GM12872 (cell line): Measurements from ENCODE around the gene HBQ1.

Experiments
- CTCF ChIP-seq: IDR thresholded peaks from 3 replicates; pipeline ENCODE4 v1.5.1; 2011; ENCODE audit warnings: low read depth, mild to moderate bottlenecking, low read length, moderate library complexity; ENCODE audit not compliant: insufficient read depth

HBQ1 gene

GRCh38 chr16:180101-180675 is at the start of gene HBQ1:
TSS of gene HBQ1 (plus strand) at chr16:180459. CDS start at chr16:180487, 28 bp downstream.
- TF ChIP-seq CTCF, result no peak

- TF ChIP-seq CTCF, result no peak
Measured at GRCh38 chr16:130533-131173, 49.6 kb upstream of the HBQ1 start.

- no peak for TF ChIP-seq CTCF
Measured at GRCh38 chr16:132120-132519, 48.1 kb upstream of the HBQ1 start.

- TF ChIP-seq CTCF, result no peak
Measured at GRCh38 chr16:133716-134115, 46.5 kb upstream of the HBQ1 start.

GRCh38 chr16:138049-138417 is 42.2 kb upstream of the HBQ1 start:
- no peak for TF ChIP-seq CTCF

GRCh38 chr16:140175-140857 is 39.9 kb upstream of the HBQ1 start:
- TF ChIP-seq CTCF, result no peak

- no peak for TF ChIP-seq CTCF
Measured at GRCh38 chr16:142405-142967, 37.8 kb upstream of the HBQ1 start.
